Caco-2 (cell line): ENCODE results near the gene ABHD12. TPM values are rescaled to one million over a fixed set of nuclear protein-coding genes. Genes with fewer than 3 reads are reported as not detected.

Source experiments
- BruUV-seq: library from RNA; stranded (reverse); fragments of 400-500 nt; replicated peaks from 2 replicates; lab custom pipeline; 2021; lab: Mats Ljungman, UMichigan
- CTCF ChIA-PET: fragments of 300-600 bp; sonication (Branson Sonifier 250); formaldehyde crosslinking; loops from one replicate; lab custom pipeline; 2022; ENCODE audit warnings: antibody characterized with exemption; lab: Charles Lee
- POLR2A ChIA-PET: fragments of 300-600 bp; sonication (Branson Sonifier 250); formaldehyde crosslinking; loops from one replicate; lab custom pipeline; 2022; ENCODE audit warnings: antibody characterized with exemption; lab: Charles Lee
- DNase-seq, 2 experiments: peaks; one replicate each; pipeline versions ENCODE4 v3.0.0 to v3.0.0-alpha.2; 2020 to 2022
- H3K27me3 ChIP-seq: replicated peaks from 2 replicates; pipeline ENCODE4 v1.6.0; 2011; ENCODE audit warnings: low read length; ENCODE audit not compliant: control insufficient read depth, insufficient read depth
- H3K36me3 ChIP-seq: 2 replicates; pipeline ENCODE4 v1.5.1; 2011; ENCODE audit warnings: low read length; ENCODE audit not compliant: control insufficient read depth, insufficient read depth
- H3K4me1 ChIP-seq: fragments of 250-450 bp; sonication (Bioruptor Pico); 2 replicates; pipeline ENCODE4 v1.5.1; 2020; ENCODE audit warnings: mild to moderate bottlenecking
- H3K4me3 ChIP-seq: 2 replicates; pipeline ENCODE4 v1.5.1; 2011; ENCODE audit warnings: low read depth, mild to moderate bottlenecking, control low read depth, low read length
- H3K9me3 ChIP-seq: fragments of 250-450 bp; sonication (Bioruptor Pico); 2 replicates; pipeline ENCODE4 v1.5.1; 2020; ENCODE audit warnings: mild to moderate bottlenecking, moderate library complexity
- H3K27ac Mint-ChIP-seq: one replicate; pipeline ENCODE4 v1.8.0; 2022; ENCODE audit warnings: mixed read lengths; ENCODE audit not compliant: unreplicated experiment
- H3K27me3 Mint-ChIP-seq: one replicate; pipeline ENCODE4 v1.8.0; 2022; ENCODE audit warnings: mixed read lengths; ENCODE audit not compliant: insufficient read depth, unreplicated experiment
- H3K36me3 Mint-ChIP-seq: one replicate; pipeline ENCODE4 v1.8.0; 2022; ENCODE audit warnings: mild to moderate bottlenecking, mixed read lengths; ENCODE audit not compliant: insufficient read depth, unreplicated experiment
- H3K4me1 Mint-ChIP-seq: one replicate; pipeline ENCODE4 v1.8.0; 2022; ENCODE audit warnings: low read depth, mixed read lengths; ENCODE audit not compliant: unreplicated experiment
- H3K4me3 Mint-ChIP-seq: one replicate; pipeline ENCODE4 v1.8.0; 2022; ENCODE audit warnings: mild to moderate bottlenecking, moderate library complexity, mixed read lengths; ENCODE audit not compliant: unreplicated experiment
- H3K9me3 Mint-ChIP-seq: one replicate; pipeline ENCODE4 v1.8.0; 2022; ENCODE audit warnings: mixed read lengths; ENCODE audit not compliant: unreplicated experiment
- CTCF ChIP-seq, 2 experiments: fragments of 200-600 bp in 1 of 2; IDR thresholded peaks; 1 replicate in 1 of 2; 2 replicates in 1 of 2; pipeline versions ENCODE4 v1.5.1 to v1.8.0; 2011 to 2022; ENCODE audit warnings: antibody characterized with exemption in 1 of 2, control low read depth in 1 of 2, inconsistent platforms in 1 of 2, low read depth in 1 of 2, low read length in 1 of 2, mild to moderate bottlenecking in 1 of 2, moderate library complexity in 1 of 2; ENCODE audit not compliant: insufficient read depth in 1 of 2, severe bottlenecking in 1 of 2, unreplicated experiment in 1 of 2
- intact Hi-C: fragments of 100-400 bp; cut with micrococcal nuclease; formaldehyde crosslinking; loops from one replicate; pipeline ENCODE4 v1.10.0; 2022; ENCODE audit not compliant: unreplicated experiment
- total RNA-seq: library from RNA; stranded (reverse); gene quantifications from 2 replicates; pipeline ENCODE4 v1.2.3, GENCODE V29; 2022

Gene ABHD12
- total RNA-seq, 1 experiment from 2014 or later = 104 TPM

- Histone ChIP-seq H3K27me3 (no peaks in the 10 kb centered on the region), H3K9me3 (no peaks in the 10 kb centered on the region), H3K4me3 (no peak overlapping the region), H3K36me3 (peaks cover 2% of the 10 kb centered on the region), H3K4me1 (peaks cover 8% of the 10 kb centered on the region)
- no peak overlapping the region for H3K27ac Mint-ChIP-seq
- ChIA-PET CTCF (no interaction called here), POLR2A (no interaction called here)
- H3K36me3 Mint-ChIP-seq = peaks cover 36% of the 10 kb centered on the region
- H3K27me3 Mint-ChIP-seq = no peaks in the 10 kb centered on the region
- DNase-seq = no peak
- TF ChIP-seq CTCF (IDR thresholded peaks at IDR 0.05; ENCODE audit: insufficient read depth in 1 of 2, low read depth in 1 of 2, low read length in 1 of 2, severe bottlenecking in 1 of 2, unreplicated experiment in 1 of 2) = no peak
- no peaks in the 10 kb centered on the region for H3K4me1 Mint-ChIP-seq
- H3K9me3 Mint-ChIP-seq = no peaks in the 10 kb centered on the region
- BruUV-seq = no TSS peak
- intact Hi-C loops = no loop called here
- H3K4me3 Mint-ChIP-seq = no peak overlapping the region
These were observed 132.7 kb downstream of the ABHD12 start for GRCh38 chr20:25257756-25258475.

- Histone ChIP-seq H3K9me3 (no peaks in the 10 kb centered on the region), H3K36me3 (peaks cover 2% of the 10 kb centered on the region), H3K27me3 (no peaks in the 10 kb centered on the region), H3K4me3 (no peak overlapping the region), H3K4me1 (peaks cover 16% of the 10 kb centered on the region)
- BruUV-seq = no TSS peak
- Mint-ChIP-seq H3K27ac (no peak overlapping the region), H3K27me3 (no peaks in the 10 kb centered on the region), H3K4me1 (no peaks in the 10 kb centered on the region), H3K36me3 (peaks cover 41% of the 10 kb centered on the region), H3K4me3 (no peak overlapping the region), H3K9me3 (no peaks in the 10 kb centered on the region)
- intact Hi-C loops = no loop called here
- POLR2A ChIA-PET = no interaction called here
- CTCF ChIA-PET = no interaction called here
- no peak for TF ChIP-seq CTCF (IDR thresholded peaks at IDR 0.05; ENCODE audit: insufficient read depth in 1 of 2, low read depth in 1 of 2, low read length in 1 of 2, severe bottlenecking in 1 of 2, unreplicated experiment in 1 of 2)
- DNase-seq = no peak
These were observed 133.5 kb downstream of the ABHD12 start for GRCh38 chr20:25257130-25257529.

- Histone ChIP-seq H3K9me3 (no peaks in the 10 kb centered on the region), H3K36me3 (peaks cover 2% of the 10 kb centered on the region), H3K27me3 (no peaks in the 10 kb centered on the region), H3K4me1 (peaks cover 19% of the 10 kb centered on the region), H3K4me3 (no peak overlapping the region)
- Mint-ChIP-seq H3K4me3 (no peak overlapping the region), H3K27me3 (no peaks in the 10 kb centered on the region), H3K4me1 (no peaks in the 10 kb centered on the region), H3K9me3 (no peaks in the 10 kb centered on the region), H3K27ac (no peak overlapping the region), H3K36me3 (peaks cover 37% of the 10 kb centered on the region)
- no peak for DNase-seq
- intact Hi-C loops = no loop called here
- ChIA-PET POLR2A (no interaction called here), CTCF (interaction anchor here (0.6 kb wide), 1 partner anchor 9 kb away, joined by 3 read pairs; the partner anchor contains the start of gene PYGB)
- no TSS peak for BruUV-seq
- no peak for TF ChIP-seq CTCF (IDR thresholded peaks at IDR 0.05; ENCODE audit: insufficient read depth in 1 of 2, low read depth in 1 of 2, low read length in 1 of 2, severe bottlenecking in 1 of 2, unreplicated experiment in 1 of 2)
These were observed 134.3 kb downstream of the ABHD12 start for GRCh38 chr20:25256226-25256859.
